NT2/D1 (cell line): ENCODE measurements around the gene FAM53A.

ENCODE experiments used
- DNase-seq: peaks from one replicate; pipeline ENCODE4 v3.0.0-alpha.2; 2011; ENCODE audit warnings: low read depth, low spot score
- H3K27me3 ChIP-seq: 2 replicates; pipeline ENCODE4 v1.6.0; 2011; ENCODE audit warnings: mild to moderate bottlenecking; ENCODE audit not compliant: insufficient read length, insufficient read depth
- H3K36me3 ChIP-seq: 2 replicates; pipeline ENCODE4 v1.6.1; 2011; ENCODE audit warnings: mild to moderate bottlenecking, low read length, mixed read lengths; ENCODE audit not compliant: insufficient read depth, insufficient read length
- H3K4me1 ChIP-seq: 2 replicates; pipeline ENCODE4 v1.5.1; 2011; ENCODE audit not compliant: insufficient read depth, insufficient read length
- H3K4me3 ChIP-seq: 2 replicates; pipeline ENCODE4 v1.5.1; 2011; ENCODE audit warnings: low read depth; ENCODE audit not compliant: insufficient read length
- H3K9ac ChIP-seq: 2 replicates; pipeline ENCODE4 v1.6.0; 2011; ENCODE audit warnings: low read depth; ENCODE audit not compliant: insufficient read length
- H3K9me3 ChIP-seq: 2 replicates; pipeline ENCODE4 v1.5.1; 2011; ENCODE audit warnings: mild to moderate bottlenecking, low read length; ENCODE audit not compliant: insufficient read depth
- SUZ12 ChIP-seq: IDR thresholded peaks from 2 replicates; pipeline ENCODE4 v1.6.1; 2011; ENCODE audit not compliant: insufficient read length, insufficient read depth; ENCODE audit errors: extremely low read depth
- YY1 ChIP-seq: IDR thresholded peaks from 2 replicates; pipeline ENCODE4 v1.6.1; 2011; ENCODE audit not compliant: insufficient read length, insufficient read depth
- ZNF274 ChIP-seq: IDR thresholded peaks from 2 replicates; pipeline ENCODE4 v1.6.1; 2011; ENCODE audit warnings: mild to moderate bottlenecking, low read depth, low read length

FAM53A gene

GRCh38 chr4:1632109-1633104 lies 51.7 kb downstream of the FAM53A start:
- no peaks in the 10 kb centered on the region for H3K9me3 ChIP-seq
- no peak overlapping the region for H3K9ac ChIP-seq
- no peaks in the 10 kb centered on the region for H3K27me3 ChIP-seq
- H3K36me3 ChIP-seq = no peaks in the 10 kb centered on the region
- no peak for DNase-seq
- TF ChIP-seq SUZ12 = no peak
- TF ChIP-seq ZNF274 = no peak
- TF ChIP-seq YY1 = no peak
- no peak overlapping the region for H3K4me3 ChIP-seq
- H3K4me1 ChIP-seq = no peaks in the 10 kb centered on the region

- TF ChIP-seq ZNF274 (no peak), YY1 (no peak), SUZ12 (no peak)
- H3K27me3 ChIP-seq = no peaks in the 10 kb centered on the region
- no peaks in the 10 kb centered on the region for H3K36me3 ChIP-seq
- H3K9ac ChIP-seq = no peak overlapping the region
- H3K9me3 ChIP-seq = no peaks in the 10 kb centered on the region
- no peak for DNase-seq
- H3K4me1 ChIP-seq = no peaks in the 10 kb centered on the region
- H3K4me3 ChIP-seq = no peak overlapping the region
Observed at GRCh38 chr4:1631136-1631535, 53.0 kb downstream of the FAM53A start.

DNA sequence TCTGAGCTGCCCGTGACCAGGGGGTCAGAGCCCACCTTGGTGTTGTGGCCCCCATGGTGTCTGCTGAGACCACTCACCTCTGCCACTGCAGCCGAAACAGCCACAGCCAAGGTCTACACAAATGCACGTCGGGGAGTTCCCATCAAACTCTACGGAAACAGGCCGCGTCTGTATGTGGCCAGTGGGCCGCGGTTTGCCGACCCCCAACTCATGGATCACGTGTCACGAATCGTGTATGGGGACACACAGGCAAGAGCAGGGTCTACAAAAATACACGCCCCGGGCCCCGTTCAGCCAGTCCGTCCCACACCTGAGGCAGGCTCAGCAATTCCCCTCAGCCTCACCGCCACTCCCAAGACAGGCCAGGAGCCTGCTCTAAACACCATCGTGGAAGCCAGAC lies 53.8 kb downstream of the FAM53A start:
- no peak for DNase-seq
- no peak for TF ChIP-seq ZNF274
- no peak for TF ChIP-seq SUZ12
- no peak for TF ChIP-seq YY1
- H3K9ac ChIP-seq = no peak overlapping the region
- no peak overlapping the region for H3K4me3 ChIP-seq
- H3K36me3 ChIP-seq = no peaks in the 10 kb centered on the region
- H3K27me3 ChIP-seq = no peaks in the 10 kb centered on the region
- H3K4me1 ChIP-seq = no peaks in the 10 kb centered on the region
- no peaks in the 10 kb centered on the region; the same call in 1 of the 2 replicates for H3K9me3 ChIP-seq

DNA sequence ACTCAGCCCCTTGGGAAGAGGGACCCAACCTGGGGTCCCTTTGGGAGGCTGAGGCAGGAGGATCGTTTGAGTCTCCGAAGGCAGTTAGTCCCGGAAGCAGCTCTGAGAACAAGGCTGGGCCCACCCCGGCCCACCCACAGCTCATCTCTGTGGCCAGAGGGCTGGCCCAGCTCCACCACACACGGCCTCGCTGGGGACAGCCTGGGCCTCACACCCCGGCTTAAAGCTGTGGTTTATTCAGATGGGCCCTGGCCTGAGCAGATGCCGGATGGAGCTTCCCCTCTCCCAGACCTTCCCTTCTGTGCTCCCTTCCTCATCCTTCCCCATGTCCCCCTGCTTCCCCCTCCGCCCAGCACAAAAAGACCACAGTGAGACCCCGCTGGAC lies 54.4 kb downstream of the FAM53A start:
- H3K36me3 ChIP-seq = no peaks in the 10 kb centered on the region
- no peaks in the 10 kb centered on the region for H3K4me1 ChIP-seq
- peak overlapping the region; percentile 50 for H3K9ac ChIP-seq
- no peaks in the 10 kb centered on the region; the same call in 1 of the 2 replicates for H3K9me3 ChIP-seq
- H3K27me3 ChIP-seq = no peaks in the 10 kb centered on the region
- no peak for DNase-seq
- no peak overlapping the region for H3K4me3 ChIP-seq
- no peak for TF ChIP-seq YY1
- TF ChIP-seq ZNF274 = no peak
- no peak for TF ChIP-seq SUZ12

GRCh38 chr4:1628892-1629698 lies 55.0 kb downstream of the FAM53A start:
- Histone ChIP-seq H3K4me3 (no peak overlapping the region), H3K9ac (peak overlapping the region; percentile 50), H3K9me3 (no peaks in the 10 kb centered on the region; the same call in 1 of the 2 replicates), H3K36me3 (no peaks in the 10 kb centered on the region), H3K27me3 (no peaks in the 10 kb centered on the region), H3K4me1 (no peaks in the 10 kb centered on the region)
- no peak for TF ChIP-seq YY1
- no peak for TF ChIP-seq SUZ12
- no peak for DNase-seq

DNA sequence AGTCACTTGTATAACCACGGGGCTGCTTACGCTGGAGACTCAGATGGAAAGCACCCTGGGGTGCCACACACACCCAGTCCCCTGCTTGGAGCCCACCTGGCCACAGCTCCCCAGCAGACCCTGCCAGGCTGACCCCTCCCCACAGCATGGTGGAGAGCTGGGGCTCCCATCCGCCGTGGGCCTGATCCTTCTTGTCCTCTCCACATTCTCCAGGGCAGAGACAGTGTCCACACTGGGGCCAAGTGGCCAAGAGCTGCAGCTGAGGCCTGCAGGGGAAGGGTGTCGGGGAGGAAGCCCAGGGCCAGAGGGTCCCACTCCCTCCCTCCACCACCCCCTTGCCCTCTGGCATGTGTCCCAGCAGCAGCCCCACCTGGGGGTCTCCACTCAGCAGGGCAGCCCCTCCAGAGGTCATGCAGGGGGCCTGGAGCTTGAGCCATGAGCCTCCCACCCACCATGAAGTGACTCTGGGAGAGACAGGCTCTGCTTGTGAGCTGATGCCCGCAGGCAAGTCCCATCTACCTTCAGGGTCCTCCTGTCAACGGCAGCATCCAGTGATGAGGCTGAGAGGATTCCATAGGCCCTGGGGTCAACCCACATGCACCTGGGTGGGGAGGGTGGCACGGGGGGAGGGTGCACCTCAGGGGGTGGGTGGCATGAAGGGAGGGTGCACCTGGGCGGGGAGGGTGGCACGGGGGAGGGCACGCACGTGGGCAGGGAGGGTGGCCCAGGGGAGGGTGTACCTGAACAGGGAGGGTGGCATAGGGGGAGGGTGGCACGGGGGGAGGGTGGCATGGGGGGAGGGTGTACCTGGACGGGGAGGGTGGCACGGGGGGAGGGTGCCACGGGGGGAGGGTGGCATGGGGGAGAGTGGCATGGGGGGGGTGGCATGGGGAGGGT lies 56.4 kb downstream of the FAM53A start:
- DNase-seq = no peak
- no peaks in the 10 kb centered on the region for H3K36me3 ChIP-seq
- TF ChIP-seq SUZ12 (no peak), YY1 (no peak), ZNF274 (no peak)
- no peak overlapping the region for H3K4me3 ChIP-seq
- no peak overlapping the region for H3K9ac ChIP-seq
- no peaks in the 10 kb centered on the region; the same call in 1 of the 2 replicates for H3K9me3 ChIP-seq
- H3K4me1 ChIP-seq = no peaks in the 10 kb centered on the region
- H3K27me3 ChIP-seq = no peaks in the 10 kb centered on the region
